G401 (cell line): Measurements from ENCODE around the gene CACNA1I. TPM values are rescaled to one million over a fixed set of nuclear protein-coding genes. Genes with fewer than 3 reads are reported as not detected.

Experiments used
- DNase-seq: peaks from one replicate; pipeline ENCODE4 v3.0.0-alpha.2; 2015; ENCODE audit warnings: low spot score
- in situ Hi-C: cut with HindIII; loops from 2 replicates; pipeline ENCODE4 v1.10.0; 2016; ENCODE audit warnings: low sequenced_read_pairs, mixed read lengths
- total RNA-seq: library from RNA; depleted of rRNA; stranded (reverse); fragments of >200 nt; shearing (Covaris generic); gene quantifications from 2 replicates; pipeline ENCODE4 v1.2.3, GENCODE V29; 2014

CACNA1I gene
- total RNA-seq, 1 experiment from 2014 or later = 0.10 TPM

DNA sequence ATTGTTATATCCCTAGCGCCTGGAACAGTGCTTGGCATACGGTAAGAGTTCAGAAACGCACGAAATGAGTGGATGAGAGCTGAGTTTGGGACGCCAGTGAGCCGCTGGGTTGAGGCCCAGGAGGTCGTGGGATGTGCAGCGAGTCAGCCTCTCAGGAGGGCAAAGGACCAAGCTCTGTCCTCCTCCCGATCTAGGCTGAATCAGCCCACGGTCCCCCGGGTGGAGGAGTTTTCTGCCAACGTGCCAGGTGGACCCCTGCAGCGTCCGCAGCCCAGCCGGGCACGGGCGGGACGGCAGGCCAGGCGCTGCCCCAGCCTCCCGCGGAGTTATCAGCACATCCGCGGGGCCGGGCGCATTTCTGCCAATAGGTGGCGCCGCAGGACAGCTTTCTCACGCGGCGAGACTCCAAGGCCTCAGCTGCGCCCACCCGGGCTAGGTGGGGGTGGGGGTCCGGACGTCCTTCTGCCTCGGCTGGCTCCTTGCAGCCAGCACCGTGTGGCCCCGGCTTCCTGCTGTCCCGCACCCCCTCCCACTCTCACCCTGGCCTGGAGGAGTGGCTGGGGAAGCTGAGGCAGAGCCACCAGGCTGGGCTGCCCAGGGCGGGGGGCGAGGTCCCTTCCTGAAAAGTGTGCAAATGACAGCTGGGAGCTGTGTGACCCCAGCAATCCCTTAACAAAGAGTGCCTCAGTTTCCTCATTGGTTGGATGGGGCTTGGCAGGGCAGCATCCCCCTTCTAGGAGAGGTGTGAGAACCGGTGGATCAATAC lies 35.8 kb upstream of the CACNA1I start:
- DNase-seq = peak; percentile 77
- in situ Hi-C loops = no loop called here

DNA sequence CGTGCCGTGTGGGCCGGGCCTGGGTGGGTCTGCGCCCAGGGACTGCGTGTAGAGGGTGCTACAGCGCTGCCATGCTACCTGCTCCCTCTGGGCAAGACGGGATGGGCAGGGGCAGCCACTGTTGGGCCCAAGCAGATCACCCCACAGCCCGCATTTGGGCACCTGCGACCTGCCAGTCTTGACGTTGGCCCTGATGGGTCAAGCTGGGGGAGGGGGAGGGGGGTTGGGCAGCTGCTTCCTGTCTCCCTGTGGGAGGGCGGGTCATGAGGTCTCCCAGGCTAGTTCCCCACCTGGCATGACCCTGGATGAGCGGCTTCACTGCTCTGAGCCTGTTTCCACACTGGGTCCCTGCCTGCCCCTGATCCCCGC lies 35.2 kb upstream of the CACNA1I start:
- DNase-seq = no peak
- in situ Hi-C loops = no loop called here

DNA sequence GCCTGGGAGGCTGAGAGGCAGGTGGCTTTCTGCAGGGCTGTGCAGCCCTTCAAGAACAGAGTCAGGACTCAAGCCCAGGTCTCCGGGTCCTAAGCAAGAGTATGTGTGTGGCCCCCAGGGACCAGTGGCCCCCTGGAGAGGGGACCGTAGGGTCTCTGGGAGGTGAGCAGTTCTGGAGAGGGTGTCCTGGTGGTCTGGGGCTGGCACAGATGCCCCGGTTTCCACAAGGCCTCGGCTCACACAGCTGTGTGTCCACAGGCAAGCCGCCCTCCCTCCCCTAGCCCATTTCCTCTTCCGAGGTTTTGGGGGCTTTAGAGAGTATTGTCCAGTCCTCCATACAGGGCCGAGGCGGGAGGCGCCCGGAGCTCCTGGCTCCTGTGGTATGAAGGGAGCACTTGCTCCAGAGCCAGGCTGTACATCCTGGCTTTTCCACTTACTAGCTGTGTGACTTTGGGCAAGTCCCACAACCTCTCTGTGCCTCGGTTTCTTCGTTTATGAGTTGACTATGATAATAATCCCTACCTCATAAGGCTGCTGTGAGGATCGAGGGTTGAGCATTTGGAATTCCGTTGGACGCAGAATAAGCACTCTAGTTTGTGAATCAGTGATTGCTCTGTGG lies 34.6 kb upstream of the CACNA1I start:
- DNase-seq = no peak
- in situ Hi-C loops = no loop called here

DNA sequence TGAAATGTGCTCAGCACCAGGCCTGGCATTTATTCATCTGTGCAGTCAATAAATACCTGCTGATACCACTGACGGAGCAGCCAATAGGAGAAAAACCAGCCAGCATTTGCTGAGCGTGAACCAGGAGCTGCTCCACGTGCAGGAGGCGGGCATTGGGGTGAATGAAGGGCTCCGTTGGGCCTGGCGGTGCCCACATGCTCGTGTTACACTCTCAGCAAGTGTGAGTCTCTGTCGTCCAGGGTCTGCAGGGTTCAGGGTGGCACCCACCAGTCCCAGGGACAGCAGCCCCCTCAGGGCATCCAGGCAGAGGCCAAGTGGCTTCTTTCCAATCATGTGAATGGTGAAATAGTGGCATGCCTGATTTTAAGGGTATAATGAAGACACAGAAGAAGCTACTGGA lies 33.8 kb upstream of the CACNA1I start:
- DNase-seq = no peak
- in situ Hi-C loops = no loop called here

DNA sequence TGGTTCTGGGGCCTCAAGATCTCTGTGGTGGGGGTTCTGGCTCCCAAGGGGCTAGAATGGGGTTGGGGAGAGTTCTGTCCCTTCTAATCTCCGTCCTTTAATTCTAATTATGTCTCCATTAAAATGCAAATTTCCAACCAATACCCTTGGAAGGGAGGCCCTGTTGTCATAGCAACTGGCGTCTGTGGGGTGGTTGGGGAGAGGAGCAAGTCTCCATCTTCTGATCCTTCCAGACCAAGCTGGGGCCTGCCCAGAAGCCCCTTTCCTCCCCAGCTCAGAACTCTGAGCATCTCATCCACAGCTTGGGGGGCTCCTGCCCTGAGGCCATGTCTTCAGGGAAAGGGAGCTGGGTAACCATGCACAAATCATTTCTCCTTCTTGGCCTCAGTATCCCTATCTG lies 32.6 kb upstream of the CACNA1I start:
- no peak for DNase-seq
- in situ Hi-C loops = no loop called here

DNA sequence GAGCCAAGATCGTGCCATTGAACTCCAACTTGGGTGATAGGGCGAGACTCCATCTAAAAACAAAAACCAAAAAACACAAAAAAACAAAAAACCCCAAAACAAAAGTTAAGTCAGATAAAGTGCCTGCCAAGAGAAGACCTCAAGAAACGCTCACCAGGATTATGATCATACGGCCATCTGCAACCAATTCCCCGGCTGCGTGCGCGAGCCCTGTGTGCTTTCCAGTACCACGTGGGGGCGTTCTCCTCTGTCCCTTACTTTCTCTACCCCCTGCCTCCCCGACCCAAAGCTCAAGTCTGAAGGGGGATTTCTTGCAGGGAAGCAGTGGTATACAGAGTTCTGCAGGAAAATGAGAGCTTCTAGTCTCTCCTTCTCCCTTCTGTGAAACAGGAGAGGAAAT lies 27.5 kb upstream of the CACNA1I start:
- no peak for DNase-seq
- in situ Hi-C loops = no loop called here

DNA sequence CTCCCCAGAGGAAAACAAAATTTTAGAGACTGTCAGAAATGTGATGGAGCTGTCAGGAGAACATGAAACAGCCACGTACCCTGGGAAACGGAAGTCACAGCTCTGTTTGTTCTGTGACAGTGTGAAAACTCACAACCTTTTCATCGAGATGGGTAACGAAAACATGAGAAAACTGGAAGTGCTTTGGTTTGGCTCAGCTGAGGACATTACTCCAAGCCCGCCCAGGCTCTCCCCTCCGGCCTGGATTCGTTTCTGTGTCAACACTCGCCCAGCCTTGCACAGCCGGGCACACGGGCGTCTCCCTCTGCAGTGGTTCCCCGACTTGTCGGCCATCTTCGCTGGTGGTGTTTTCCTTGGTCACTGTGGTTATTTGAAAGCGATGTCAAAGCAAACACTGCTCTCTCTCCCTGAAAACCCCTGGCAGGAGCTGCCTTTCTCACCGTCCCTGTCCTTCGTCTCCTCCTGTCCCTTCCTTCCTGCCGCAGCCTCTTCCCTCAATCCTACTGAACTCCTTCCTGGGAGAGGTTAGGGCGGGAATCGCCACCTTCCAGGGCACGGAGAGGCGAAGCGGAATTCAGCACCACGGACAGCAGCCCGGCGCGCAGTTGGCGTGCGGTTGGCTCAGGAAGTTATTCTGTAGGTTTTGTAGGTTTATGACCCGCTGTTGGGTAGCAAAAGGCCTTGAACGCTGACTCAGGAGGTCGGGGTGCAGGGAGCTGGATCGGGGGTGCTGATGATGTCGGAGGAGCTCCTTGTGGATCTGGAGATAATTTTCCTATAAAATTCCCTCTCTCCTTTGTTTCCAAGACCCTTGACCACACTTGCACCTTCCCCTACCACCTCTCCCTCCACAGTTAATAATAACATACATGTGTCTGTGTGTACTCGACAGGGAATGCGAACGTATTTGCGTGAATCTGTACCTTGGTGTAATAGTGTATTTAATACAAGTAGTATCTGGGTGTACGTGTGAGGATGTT lies 24.9 kb upstream of the CACNA1I start:
- no peak for DNase-seq

DNA sequence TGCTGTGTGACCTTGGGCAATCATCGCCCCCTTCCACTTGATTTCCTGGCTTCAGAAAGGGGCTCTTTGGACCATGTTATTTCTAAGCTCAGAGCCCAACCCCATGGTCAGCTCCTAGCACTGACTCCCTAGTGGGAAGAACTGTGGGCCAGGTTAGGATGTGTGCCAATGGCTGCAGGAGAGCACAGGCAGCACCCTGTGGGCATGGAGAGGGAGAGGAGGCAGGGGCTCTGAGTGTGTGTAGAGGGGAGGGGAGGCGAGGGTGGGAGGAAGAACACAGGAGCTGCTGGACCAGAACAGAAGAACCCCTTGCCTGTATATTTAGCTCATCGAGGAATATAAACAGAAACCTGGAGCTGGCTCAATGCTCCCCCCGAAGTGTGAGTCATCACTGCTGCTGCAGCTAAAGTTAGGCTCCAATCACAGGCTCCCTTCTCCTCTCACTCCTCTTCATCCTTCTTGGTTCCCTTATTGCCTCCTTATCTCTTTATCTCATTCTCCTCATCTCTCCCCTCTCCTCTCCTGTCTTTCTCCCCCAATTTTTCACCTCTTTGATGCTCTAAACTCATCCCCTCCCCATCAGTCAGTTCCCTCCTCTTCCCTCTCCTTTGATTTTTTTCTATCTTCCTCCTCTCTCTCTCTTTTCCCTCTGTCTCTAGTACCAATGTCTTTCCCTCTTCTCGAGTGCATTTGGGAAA lies 23.5 kb upstream of the CACNA1I start:
- peak; percentile 88 for DNase-seq
- in situ Hi-C loops = no loop called here

More for the DNA sequence above, 24.9 kb upstream of the CACNA1I start:
- in situ Hi-C loops = no loop called here

DNA sequence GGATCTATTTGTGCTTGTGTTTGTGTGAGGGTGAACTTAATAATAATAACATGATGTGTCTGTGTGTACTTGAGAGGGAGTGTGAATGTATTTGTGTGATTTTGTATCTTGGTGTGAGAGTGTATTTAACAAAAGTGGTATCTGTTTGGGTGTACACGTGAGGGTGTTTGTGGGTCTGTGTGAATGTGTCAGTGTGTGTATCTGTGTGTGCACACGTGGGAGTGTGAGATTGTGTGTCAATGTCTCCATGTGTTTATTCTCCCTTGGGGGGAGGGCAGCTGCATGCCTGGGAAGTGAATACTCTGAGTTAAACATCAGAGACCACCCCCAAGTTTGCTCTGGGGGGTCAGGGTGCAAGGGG lies 23.0 kb upstream of the CACNA1I start:
- DNase-seq = no peak
- in situ Hi-C loops = no loop called here

DNA sequence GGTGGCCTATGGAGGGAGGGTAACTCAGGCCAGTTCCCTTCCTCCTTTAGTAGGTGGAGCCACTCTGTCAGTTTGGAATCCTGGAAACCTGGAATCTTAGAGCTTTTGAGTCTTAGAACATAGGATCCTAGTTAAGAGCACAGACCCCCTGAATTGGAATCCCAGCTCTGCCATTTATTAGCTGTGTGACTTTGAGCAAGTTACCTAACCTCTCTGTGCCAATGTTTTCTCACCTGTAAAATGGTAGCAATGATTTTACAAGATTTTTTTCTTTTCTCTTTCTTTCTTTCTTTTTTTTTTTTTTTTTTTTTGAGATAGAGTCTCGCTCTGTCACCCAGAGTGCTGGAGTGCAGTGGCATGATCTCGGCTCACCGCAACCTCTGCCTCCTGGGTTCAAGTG lies 17.1 kb upstream of the CACNA1I start:
- DNase-seq = no peak
- in situ Hi-C loops = no loop called here

DNA sequence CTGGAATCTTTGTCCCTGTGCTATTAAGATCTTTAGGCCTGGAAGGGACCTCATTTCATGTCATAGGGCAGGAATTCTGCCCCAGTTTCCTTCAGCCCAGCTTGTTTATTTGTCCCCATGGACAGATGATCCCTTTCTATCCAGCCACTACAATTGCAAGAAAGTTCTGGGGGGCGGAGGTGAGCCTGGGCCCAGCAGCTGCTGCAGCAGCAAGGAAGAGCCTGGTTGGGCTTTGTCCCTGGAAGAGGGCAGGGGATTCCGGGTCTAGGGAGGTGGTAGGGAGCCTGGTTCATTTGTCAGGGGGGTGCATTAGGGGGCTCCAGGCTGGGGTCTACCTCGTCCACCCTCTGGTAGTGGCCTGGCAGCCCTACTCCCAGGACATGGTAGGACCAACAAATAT lies 16.4 kb upstream of the CACNA1I start:
- in situ Hi-C loops = no loop called here
- DNase-seq = no peak

DNA sequence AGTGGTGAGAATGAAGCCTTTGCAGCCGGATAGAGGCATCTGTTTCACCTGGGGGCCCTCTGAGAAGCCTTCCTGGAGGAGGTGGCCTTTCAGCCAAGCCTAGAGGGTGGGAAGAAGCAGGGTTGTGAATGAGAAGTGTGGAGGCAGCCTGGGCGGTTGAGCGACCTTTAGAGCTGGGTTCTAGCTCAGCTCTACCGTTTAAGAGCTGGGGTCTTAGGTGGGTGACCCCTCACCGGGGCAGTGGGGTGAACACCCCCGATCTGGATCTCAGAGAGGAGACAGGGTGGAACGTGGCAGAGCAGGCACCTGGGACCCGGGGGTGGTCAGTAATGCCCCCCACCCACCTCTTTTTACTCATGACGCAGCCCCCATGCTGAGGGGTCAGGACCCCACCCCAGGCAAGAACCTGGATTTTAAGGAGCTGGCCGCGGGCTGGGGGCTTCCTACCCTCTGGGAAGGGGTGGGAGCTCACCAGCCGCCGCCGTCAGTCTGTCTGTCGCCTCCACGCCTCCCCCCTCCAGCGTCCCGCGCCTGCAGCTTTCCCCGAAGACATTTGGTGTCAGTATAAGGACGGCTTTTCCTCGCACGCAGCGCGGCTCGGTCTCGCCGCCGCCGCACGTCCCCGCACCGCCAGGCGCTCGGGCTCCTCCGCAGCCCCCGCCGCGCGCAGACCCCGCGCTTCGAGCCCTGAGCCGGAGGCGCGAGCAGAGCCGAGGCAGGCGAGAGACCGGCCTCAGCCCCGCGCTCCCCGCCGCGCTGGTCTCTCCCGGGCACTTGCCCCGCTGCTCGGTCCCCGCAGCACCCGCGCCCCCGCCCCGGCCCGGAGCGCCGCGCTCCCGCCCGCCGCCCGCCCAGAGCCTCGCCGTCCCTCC lies 13.3 kb upstream of the CACNA1I start:
- in situ Hi-C loops = no loop called here
- peak; percentile 63 for DNase-seq

DNA sequence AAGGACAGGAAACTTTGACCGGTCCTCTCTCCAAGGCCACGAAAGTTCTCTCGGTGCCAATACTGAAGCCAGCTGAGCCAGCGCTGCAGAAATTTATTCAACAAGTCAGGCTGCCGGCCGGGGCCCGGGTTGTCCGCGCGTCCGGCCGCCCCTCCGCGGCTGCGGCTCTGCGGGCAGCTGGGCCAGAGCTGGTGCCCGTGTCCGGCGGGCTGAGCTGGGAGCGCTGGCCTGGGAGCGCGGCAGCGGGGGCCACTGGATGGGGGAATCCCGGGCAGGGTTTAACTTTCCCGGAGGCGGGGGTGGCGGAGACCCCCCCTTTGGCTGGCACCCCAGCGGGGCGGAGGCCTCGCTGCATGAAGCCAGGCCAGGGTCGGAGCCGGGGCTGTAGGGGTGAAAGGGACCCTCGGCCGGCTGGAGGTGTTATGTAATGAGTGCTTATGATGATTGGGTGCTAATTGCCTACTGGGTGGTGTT lies 12.3 kb upstream of the CACNA1I start:
- no peak for DNase-seq
- in situ Hi-C loops = no loop called here

DNA sequence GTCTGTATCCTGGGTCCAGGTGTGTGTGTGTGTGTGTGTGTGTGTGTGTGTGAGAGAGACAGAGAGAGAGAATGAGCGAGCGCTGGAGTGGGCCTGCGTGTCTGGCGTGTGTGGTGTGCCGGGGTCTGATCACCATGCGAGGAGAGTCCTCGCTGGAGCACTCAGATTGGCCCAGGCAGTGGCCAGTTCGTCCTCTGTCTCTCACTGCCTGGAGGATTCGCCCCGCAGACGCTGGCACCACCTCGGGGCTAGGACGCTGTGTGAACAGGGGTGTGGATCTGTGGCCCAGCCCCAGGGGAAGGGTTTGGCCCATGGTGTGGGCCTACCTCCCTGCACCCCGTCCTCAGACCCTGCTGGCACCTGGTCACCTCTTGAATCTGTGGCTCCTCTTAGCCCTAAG lies 11.6 kb upstream of the CACNA1I start:
- in situ Hi-C loops = no loop called here
- no peak for DNase-seq

DNA sequence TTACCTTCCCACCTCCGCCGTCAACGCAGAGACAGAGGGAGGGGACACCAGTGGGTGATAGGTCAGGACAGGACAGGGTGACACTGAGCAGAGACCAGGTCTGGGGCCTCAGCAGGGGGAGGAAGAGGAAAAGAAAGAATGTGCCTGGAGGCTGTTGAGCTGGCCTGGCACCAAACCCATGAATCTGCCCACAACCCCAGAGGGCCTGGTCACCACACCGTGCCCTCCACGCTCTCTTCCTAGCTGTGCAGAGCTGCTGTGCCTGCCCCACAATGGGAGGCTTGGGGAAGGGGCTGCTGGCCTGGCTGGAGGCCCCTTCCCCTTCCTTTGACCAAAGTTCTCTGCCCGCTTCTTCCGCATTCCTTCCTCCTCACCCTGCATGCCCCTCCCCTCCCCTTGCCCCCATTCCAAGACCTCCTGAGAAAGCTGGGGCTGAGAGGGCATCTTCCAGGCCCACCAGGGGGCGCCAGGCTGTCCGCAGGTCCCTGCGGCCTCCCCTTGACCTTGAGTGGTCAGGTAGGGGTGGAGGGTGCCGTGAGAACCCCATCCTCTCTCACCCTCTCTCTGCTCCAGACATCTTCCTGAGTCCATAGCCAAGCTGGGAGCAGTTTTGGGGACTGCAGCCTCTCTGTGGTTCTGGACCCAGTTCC lies 11.0 kb upstream of the CACNA1I start:
- no peak for DNase-seq
- in situ Hi-C loops = no loop called here

DNA sequence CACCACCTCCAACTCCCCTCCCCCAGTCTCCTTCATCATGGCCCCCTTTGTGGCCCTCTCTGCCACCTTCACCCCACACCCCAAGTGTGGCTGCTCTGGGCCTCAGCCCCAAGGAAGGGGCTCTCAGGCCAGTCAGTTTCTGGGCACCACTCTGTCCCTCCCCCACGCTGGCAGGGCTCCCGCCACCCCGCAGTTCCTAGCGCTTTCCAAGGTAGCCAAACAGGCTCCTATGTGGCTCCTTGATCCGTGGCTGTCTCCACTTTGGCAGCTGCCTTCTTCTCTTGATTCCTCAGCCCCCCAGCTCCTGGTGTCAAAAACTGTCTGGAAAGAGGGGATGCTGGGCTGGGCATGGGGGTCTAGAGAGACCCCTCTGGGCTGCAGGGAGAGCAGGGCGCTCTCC lies 10.4 kb upstream of the CACNA1I start:
- DNase-seq = no peak
- in situ Hi-C loops = no loop called here

DNA sequence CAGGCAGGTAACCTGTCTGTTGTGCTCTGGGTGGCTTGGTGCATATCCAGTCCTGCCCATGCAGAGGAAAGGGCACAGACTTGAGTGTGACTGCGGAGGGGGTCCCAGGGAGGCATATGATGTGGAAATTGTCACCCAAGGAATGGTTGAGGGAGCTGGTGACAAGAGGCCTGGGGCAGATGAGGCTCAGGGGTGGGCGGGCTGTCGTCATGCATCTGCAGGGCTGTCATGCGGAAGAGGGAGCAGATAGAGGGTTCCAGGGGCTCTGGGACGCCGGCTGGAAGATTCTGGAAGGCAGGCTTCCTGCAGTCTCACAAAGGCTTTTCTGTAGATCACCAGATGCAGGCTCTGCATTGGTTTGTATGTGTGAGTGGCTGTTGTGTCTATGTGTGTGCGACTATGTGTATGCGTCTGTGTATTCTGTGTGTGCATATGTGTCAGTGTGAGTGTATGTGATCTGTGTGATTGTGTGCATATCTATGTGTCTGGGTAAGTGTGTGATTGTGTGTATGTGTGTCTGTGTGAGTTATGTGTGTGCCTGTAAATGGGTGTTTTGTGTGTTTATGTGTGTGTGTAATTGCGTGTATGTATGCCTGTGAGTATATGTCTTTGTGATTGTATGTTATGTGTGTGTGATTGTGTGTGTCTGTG lies 7.6 kb upstream of the CACNA1I start:
- in situ Hi-C loops = no loop called here
- DNase-seq = no peak
